Measurements from ENCODE around the gene DAB2IP.
"Not testable (repeated sequence)": the region's sequence is repeated elsewhere in the genome, so short reads cannot be mapped to it uniquely, and the experiment has no call there.

DAB2IP gene

GRCh38 chr9:121618910-121619309, 32.5 kb upstream of the DAB2IP start:
- H3K9me3 Mint-ChIP-seq; H3K27ac Mint-ChIP-seq; H3K36me3 Mint-ChIP-seq (ENCODE audit: low read depth); intact Hi-C loops (cut with micrococcal nuclease); H3K4me3 Mint-ChIP-seq: not testable (repeated sequence)
- Mint-ChIP-seq H3K4me1 (ENCODE audit: low read depth) (peaks cover 17% of the 10 kb centered on the region), H3K27me3 (peaks cover 55% of the 10 kb centered on the region)

- no peaks in the 10 kb centered on the region for H3K36me3 Mint-ChIP-seq (ENCODE audit: low read depth)
- H3K4me3 Mint-ChIP-seq: no peak overlapping the region
- intact Hi-C loops (cut with micrococcal nuclease): no loop called here
- H3K27me3 Mint-ChIP-seq: peaks cover 47% of the 10 kb centered on the region
- H3K4me1 Mint-ChIP-seq (ENCODE audit: low read depth): peaks cover 17% of the 10 kb centered on the region
- H3K9me3 Mint-ChIP-seq: no peaks in the 10 kb centered on the region
- H3K27ac Mint-ChIP-seq: no peak overlapping the region
Measured at GRCh38 chr9:121619545-121620324, 31.7 kb upstream of the DAB2IP start.

- Mint-ChIP-seq H3K27me3 (peaks cover 42% of the 10 kb centered on the region), H3K4me3 (no peak overlapping the region), H3K27ac (no peak overlapping the region), H3K9me3 (no peaks in the 10 kb centered on the region), H3K36me3 (ENCODE audit: low read depth) (no peaks in the 10 kb centered on the region), H3K4me1 (ENCODE audit: low read depth) (peaks cover 17% of the 10 kb centered on the region)
- intact Hi-C loops (cut with micrococcal nuclease): no loop called here
Measured at GRCh38 chr9:121620325-121620673, 31.1 kb upstream of the DAB2IP start.

- no peaks in the 10 kb centered on the region for H3K9me3 Mint-ChIP-seq
- H3K4me3 Mint-ChIP-seq: no peak overlapping the region
- H3K27ac Mint-ChIP-seq: no peak overlapping the region
- intact Hi-C loops (cut with micrococcal nuclease): no loop called here
- H3K4me1 Mint-ChIP-seq (ENCODE audit: low read depth): peaks cover 17% of the 10 kb centered on the region
- no peaks in the 10 kb centered on the region for H3K36me3 Mint-ChIP-seq (ENCODE audit: low read depth)
- H3K27me3 Mint-ChIP-seq: peaks cover 36% of the 10 kb centered on the region
Measured at GRCh38 chr9:121620777-121621449, 30.5 kb upstream of the DAB2IP start.

- no peak overlapping the region for H3K27ac Mint-ChIP-seq
- intact Hi-C loops (cut with micrococcal nuclease): no loop called here
- H3K4me3 Mint-ChIP-seq: no peak overlapping the region
- H3K36me3 Mint-ChIP-seq (ENCODE audit: low read depth): no peaks in the 10 kb centered on the region
- H3K9me3 Mint-ChIP-seq: no peaks in the 10 kb centered on the region
- peaks cover 29% of the 10 kb centered on the region for H3K27me3 Mint-ChIP-seq
- peaks cover 17% of the 10 kb centered on the region for H3K4me1 Mint-ChIP-seq (ENCODE audit: low read depth)
Measured at GRCh38 chr9:121622387-121623203, 28.8 kb upstream of the DAB2IP start.

- peaks cover 36% of the 10 kb centered on the region for H3K27me3 Mint-ChIP-seq
- peaks cover 17% of the 10 kb centered on the region for H3K4me1 Mint-ChIP-seq (ENCODE audit: low read depth)
- intact Hi-C loops (cut with micrococcal nuclease); H3K9me3 Mint-ChIP-seq; H3K27ac Mint-ChIP-seq; H3K36me3 Mint-ChIP-seq (ENCODE audit: low read depth); H3K4me3 Mint-ChIP-seq: not testable (repeated sequence)
Measured at GRCh38 chr9:121623430-121623829, 28.0 kb upstream of the DAB2IP start.

GRCh38 chr9:121625590-121625989, 25.8 kb upstream of the DAB2IP start:
- H3K36me3 Mint-ChIP-seq (ENCODE audit: low read depth): no peaks in the 10 kb centered on the region
- H3K4me1 Mint-ChIP-seq (ENCODE audit: low read depth): peaks cover 16% of the 10 kb centered on the region
- H3K27me3 Mint-ChIP-seq: peaks cover 34% of the 10 kb centered on the region
- H3K9me3 Mint-ChIP-seq: no peaks in the 10 kb centered on the region
- intact Hi-C loops (cut with micrococcal nuclease): no loop called here
- H3K4me3 Mint-ChIP-seq: no peak overlapping the region
- H3K27ac Mint-ChIP-seq: no peak overlapping the region

GRCh38 chr9:121626012-121626411, 25.4 kb upstream of the DAB2IP start:
- Mint-ChIP-seq H3K4me1 (ENCODE audit: low read depth) (peaks cover 12% of the 10 kb centered on the region), H3K9me3 (no peaks in the 10 kb centered on the region), H3K27me3 (peaks cover 30% of the 10 kb centered on the region), H3K4me3 (no peak overlapping the region), H3K36me3 (ENCODE audit: low read depth) (no peaks in the 10 kb centered on the region), H3K27ac (no peak overlapping the region)
- intact Hi-C loops (cut with micrococcal nuclease): no loop called here

GRCh38 chr9:121627427-121627826, 24.0 kb upstream of the DAB2IP start:
- peaks cover 26% of the 10 kb centered on the region for H3K27me3 Mint-ChIP-seq
- no peak overlapping the region for H3K27ac Mint-ChIP-seq
- no peaks in the 10 kb centered on the region for H3K36me3 Mint-ChIP-seq (ENCODE audit: low read depth)
- intact Hi-C loops (cut with micrococcal nuclease): no loop called here
- no peaks in the 10 kb centered on the region for H3K9me3 Mint-ChIP-seq
- no peak overlapping the region for H3K4me3 Mint-ChIP-seq
- H3K4me1 Mint-ChIP-seq (ENCODE audit: low read depth): peaks cover 8% of the 10 kb centered on the region

- Mint-ChIP-seq H3K36me3 (ENCODE audit: low read depth) (no peaks in the 10 kb centered on the region), H3K27me3 (peaks cover 25% of the 10 kb centered on the region), H3K9me3 (no peaks in the 10 kb centered on the region), H3K4me3 (no peak overlapping the region), H3K27ac (no peak overlapping the region), H3K4me1 (ENCODE audit: low read depth) (no peaks in the 10 kb centered on the region)
- intact Hi-C loops (cut with micrococcal nuclease): no loop called here
Measured at GRCh38 chr9:121628401-121628800, 23.0 kb upstream of the DAB2IP start.

GRCh38 chr9:121631115-121631514, 20.3 kb upstream of the DAB2IP start:
- Mint-ChIP-seq H3K4me3 (no peak overlapping the region), H3K36me3 (ENCODE audit: low read depth) (no peaks in the 10 kb centered on the region), H3K27me3 (peaks cover 41% of the 10 kb centered on the region), H3K9me3 (no peaks in the 10 kb centered on the region), H3K27ac (no peak overlapping the region), H3K4me1 (ENCODE audit: low read depth) (peaks cover 20% of the 10 kb centered on the region)
- intact Hi-C loops (cut with micrococcal nuclease): no loop called here

GRCh38 chr9:121631978-121632418, 19.4 kb upstream of the DAB2IP start:
- Mint-ChIP-seq H3K4me3 (no peak overlapping the region), H3K27ac (no peak overlapping the region), H3K4me1 (ENCODE audit: low read depth) (peaks cover 26% of the 10 kb centered on the region), H3K36me3 (ENCODE audit: low read depth) (no peaks in the 10 kb centered on the region), H3K27me3 (peaks cover 47% of the 10 kb centered on the region), H3K9me3 (no peaks in the 10 kb centered on the region)
- intact Hi-C loops (cut with micrococcal nuclease): no loop called here

GRCh38 chr9:121633119-121633714, 18.2 kb upstream of the DAB2IP start:
- H3K36me3 Mint-ChIP-seq (ENCODE audit: low read depth): no peaks in the 10 kb centered on the region
- H3K27ac Mint-ChIP-seq: no peak overlapping the region
- intact Hi-C loops (cut with micrococcal nuclease): no loop called here
- H3K4me1 Mint-ChIP-seq (ENCODE audit: low read depth): peaks cover 26% of the 10 kb centered on the region
- H3K9me3 Mint-ChIP-seq: no peaks in the 10 kb centered on the region
- peaks cover 51% of the 10 kb centered on the region for H3K27me3 Mint-ChIP-seq
- H3K4me3 Mint-ChIP-seq: no peak overlapping the region

GRCh38 chr9:121633736-121634135, 17.7 kb upstream of the DAB2IP start:
- Mint-ChIP-seq H3K36me3 (ENCODE audit: low read depth) (no peaks in the 10 kb centered on the region), H3K27me3 (peaks cover 53% of the 10 kb centered on the region), H3K27ac (no peak overlapping the region), H3K4me1 (ENCODE audit: low read depth) (peaks cover 26% of the 10 kb centered on the region), H3K9me3 (no peaks in the 10 kb centered on the region), H3K4me3 (no peak overlapping the region)
- intact Hi-C loops (cut with micrococcal nuclease): no loop called here

Data from dendritic cell treated with granulocyte-macrophage colony-stimulating factor and Interleukin-4, amounts not matched to agents 40 ng/mL and 50 ng/mL, for 4 days (primary cell).